HCT116 (cell line): ENCODE measurements around the gene SLC10A3. TPM values are rescaled to one million over a fixed set of nuclear protein-coding genes. Genes with fewer than 3 reads are reported as not detected.

ENCODE experiments used
- ATAC-seq: fragments of 200-7000 bp; cut with Tn5 transposase; 2 replicates; pipeline ENCODE4 v1.9.1; 2020; ENCODE audit warnings: mild to moderate bottlenecking, moderate library complexity
- BruUV-seq: library from RNA; stranded (reverse); fragments of 400-500 nt; replicated peaks from 2 replicates; lab custom pipeline; 2021; lab: Mats Ljungman, UMichigan
- CTCF ChIA-PET: fragments of 300-600 bp; sonication (Branson Sonifier 250); formaldehyde crosslinking; loops from one replicate; lab custom pipeline; 2021; ENCODE audit warnings: antibody characterized with exemption; lab: Charles Lee
- POLR2A ChIA-PET: fragments of 300-600, 350-600 bp; sonication (Branson Sonifier 250); formaldehyde crosslinking; loops from one replicate; lab custom pipeline; 2021; ENCODE audit warnings: antibody characterized with exemption; lab: Charles Lee
- RAD21 ChIA-PET, 2 experiments: fragments of 300-600 bp; sonication (Branson Sonifier 250); formaldehyde crosslinking; loops; one replicate each; lab custom pipeline; 2023; ENCODE audit warnings: low total read pairs in 2 of 2; ENCODE audit not compliant: uncharacterized antibody in 2 of 2, unreplicated experiment in 2 of 2, low non-redundant PET in 1 of 2; lab: Charles Lee
- DNase-seq: peaks from one replicate; pipeline ENCODE4 v3.0.0-alpha.2; 2010; ENCODE audit warnings: low read depth, low spot score
- H2AFZ ChIP-seq: fragments of 200-600 bp; shearing (Covaris generic), sonication (generic); 2 replicates; pipeline ENCODE4 v1.6.1; 2017; ENCODE audit warnings: low read depth, mixed run types, mixed read lengths, antibody characterized with exemption, low read length; ENCODE audit not compliant: poor library complexity, severe bottlenecking
- H3K27ac ChIP-seq: 2 replicates; pipeline ENCODE4 v1.5.1; 2012; ENCODE audit warnings: low read depth, low read length
- H3K27me3 ChIP-seq: fragments of 200-600 bp; sonication (generic); 2 replicates; pipeline ENCODE4 v1.6.1; 2016; ENCODE audit warnings: mixed run types, low read length, mixed read lengths; ENCODE audit not compliant: insufficient read depth
- H3K36me3 ChIP-seq, 2 experiments: fragments of 200-500 bp in 1 of 2; fragments of 200-600 bp in 1 of 2; sonication (Bioruptor generic) in 1 of 2; sonication (generic) in 1 of 2; 2 replicates each; pipeline versions ENCODE4 v1.5.1 to v1.6.1; 2014 to 2016; ENCODE audit warnings: low read length in 2 of 2, inconsistent platforms in 1 of 2, mixed read lengths in 1 of 2, mixed run types in 1 of 2; ENCODE audit not compliant: insufficient read depth in 2 of 2, control insufficient read depth in 1 of 2
- H3K4me1 ChIP-seq, 2 experiments: fragments of 200-600 bp in 1 of 2; sonication (generic) in 1 of 2; 2 replicates each; pipeline versions ENCODE4 v1.5.1 to v1.6.1; 2012 to 2017; ENCODE audit warnings: low read length in 2 of 2, inconsistent platforms in 1 of 2, mild to moderate bottlenecking in 1 of 2, mixed read lengths in 1 of 2, mixed run types in 1 of 2, moderate library complexity in 1 of 2; ENCODE audit not compliant: insufficient read depth in 2 of 2, control insufficient read depth in 1 of 2
- H3K4me2 ChIP-seq: fragments of 200-600 bp; sonication (generic); 2 replicates; pipeline ENCODE4 v1.6.1; 2017; ENCODE audit warnings: mixed run types, low read length, mixed read lengths
- H3K4me3 ChIP-seq, 2 experiments: fragments of 200-600 bp in 1 of 2; sonication (generic) in 1 of 2; replicated peaks in 1 of 2; 2 replicates each; pipeline ENCODE4 v1.5.1; 2011 to 2016; ENCODE audit warnings: low read length in 2 of 2, control low read depth in 1 of 2, low read depth in 1 of 2, mild to moderate bottlenecking in 1 of 2, mixed read lengths in 1 of 2, mixed run types in 1 of 2
- H3K79me2 ChIP-seq: fragments of 200-600 bp; sonication (generic); 2 replicates; pipeline ENCODE4 v1.6.1; 2017; ENCODE audit warnings: mild to moderate bottlenecking, mixed run types, low read length, moderate library complexity, mixed read lengths; ENCODE audit not compliant: insufficient read depth
- H3K9ac ChIP-seq: fragments of 200-600 bp; sonication (generic); 2 replicates; pipeline ENCODE4 v1.6.1; 2016; ENCODE audit warnings: low read length, mixed read lengths
- H3K9me2 ChIP-seq: fragments of 200-600 bp; sonication (generic), shearing (Covaris generic); 2 replicates; pipeline ENCODE4 v1.6.1; 2017; ENCODE audit warnings: mixed run types, mild to moderate bottlenecking, moderate library complexity; ENCODE audit not compliant: insufficient read depth
- H3K9me3 ChIP-seq, 2 experiments: fragments of 200-500 bp in 1 of 2; fragments of 200-600 bp in 1 of 2; sonication (Bioruptor generic) in 1 of 2; sonication (generic) in 1 of 2; 2 replicates each; pipeline ENCODE4 v1.6.1; 2014 to 2017; ENCODE audit warnings: low read length in 2 of 2, mixed read lengths in 2 of 2, inconsistent platforms in 1 of 2, low read depth in 1 of 2, mild to moderate bottlenecking in 1 of 2, mixed run types in 1 of 2, moderate library complexity in 1 of 2; ENCODE audit not compliant: control insufficient read depth in 1 of 2, insufficient read depth in 1 of 2
- H4K20me1 ChIP-seq: fragments of 200-600 bp; sonication (generic), shearing (Covaris generic); 2 replicates; pipeline ENCODE4 v1.6.1; 2017; ENCODE audit warnings: mixed run types, mild to moderate bottlenecking, moderate library complexity; ENCODE audit not compliant: insufficient read depth
- EGR1 ChIP-seq: IDR thresholded peaks from 2 replicates; pipeline ENCODE4 v1.6.1; 2012; ENCODE audit warnings: low read depth
- ELF1 ChIP-seq: IDR thresholded peaks from 2 replicates; pipeline ENCODE4 v1.6.1; 2012; ENCODE audit warnings: low read depth, borderline replicate concordance
- EZH2phosphoT487 ChIP-seq: fragments of 200-600 bp; IDR thresholded peaks from 2 replicates; pipeline ENCODE4 v1.6.1; 2018; ENCODE audit warnings: antibody characterized with exemption, borderline replicate concordance
- POLR2AphosphoS5 ChIP-seq: IDR thresholded peaks from 2 replicates; pipeline ENCODE4 v1.6.1; 2011; ENCODE audit warnings: mild to moderate bottlenecking, low read depth, low read length, moderate library complexity
- RAD21 ChIP-seq: IDR thresholded peaks from 2 replicates; pipeline ENCODE4 v1.6.1; 2012; ENCODE audit warnings: low read depth, mild to moderate bottlenecking
- SP1 ChIP-seq: IDR thresholded peaks from 2 replicates; pipeline ENCODE4 v1.6.1; 2012; ENCODE audit warnings: low read depth
- TCF7L2 ChIP-seq: IDR thresholded peaks from 2 replicates; pipeline ENCODE4 v1.7.0; 2011; ENCODE audit warnings: borderline replicate concordance, inconsistent platforms; ENCODE audit not compliant: insufficient read depth, insufficient read length; ENCODE audit errors: extremely low read depth
- YY1 ChIP-seq: IDR thresholded peaks from 2 replicates; pipeline ENCODE4 v1.6.1; 2011; ENCODE audit warnings: low read length, low read depth, moderate library complexity, mild to moderate bottlenecking; ENCODE audit not compliant: insufficient replicate concordance; ENCODE audit errors: extremely low read depth
- ZBTB33 ChIP-seq: IDR thresholded peaks from 2 replicates; pipeline ENCODE4 v1.6.1; 2011; ENCODE audit warnings: mild to moderate bottlenecking, low read length, moderate library complexity; ENCODE audit not compliant: insufficient replicate concordance; ENCODE audit errors: extremely low read depth
- intact Hi-C: fragments of 100-400 bp; cut with micrococcal nuclease; formaldehyde crosslinking; loops from 2 replicates; pipeline ENCODE4 v1.10.0; 2022
- total RNA-seq: library from RNA; stranded (reverse); gene quantifications from one replicate; pipeline ENCODE4 v1.2.1, GENCODE V29; 2021; ENCODE audit not compliant: unreplicated experiment
- TF ChIP-seq, protein P1 (sequence below): IDR thresholded peaks from 2 replicates; pipeline ENCODE4 v1.6.1; 2012; ENCODE audit warnings: low read depth
- TF ChIP-seq, protein P2 (sequence below): IDR thresholded peaks from 2 replicates; pipeline ENCODE4 v1.6.1; 2012

Gene SLC10A3
- total RNA-seq, 1 experiment from 2014 or later: 16.2 TPM

GRCh38 chrX:154515090-154515965 lies 24.9 kb upstream of the SLC10A3 start:
- BruUV-seq: TSS peak; percentile 62
- H3K4me1 ChIP-seq: peaks cover 5 to 10% of the 10 kb centered on the region in 2 experiments; a peak in 3 of 4 replicates
- no peaks in the 10 kb centered on the region for H3K27me3 ChIP-seq
- H3K36me3 ChIP-seq: no peaks in the 10 kb centered on the region
- H4K20me1 ChIP-seq: no peaks in the 10 kb centered on the region
- peak overlapping the region; percentile 84 for H3K4me2 ChIP-seq
- intact Hi-C loops: no loop called here
- H3K27ac ChIP-seq: peak overlapping the region; percentile 79
- H2AFZ ChIP-seq: no peak overlapping the region
- RAD21 ChIA-PET: no interaction called here
- H3K9me2 ChIP-seq: no peaks in the 10 kb centered on the region
- POLR2A ChIA-PET: interaction anchor here (1.0 kb wide), 1 partner anchor 25 kb away, joined by 3 read pairs; the partner anchor contains the start of gene SLC10A3
- H3K9ac ChIP-seq: peak overlapping the region; percentile 72
- no peaks in the 10 kb centered on the region for H3K9me3 ChIP-seq
- H3K4me3 ChIP-seq: peak overlapping the region; percentile 65 to 70
- CTCF ChIA-PET: no interaction called here
- ATAC-seq (peak; percentile 22; the same call in 1 of the 2 replicates), DNase-seq (no peak)
- H3K79me2 ChIP-seq: no peaks in the 10 kb centered on the region
- TF ChIP-seq, protein P1, sequence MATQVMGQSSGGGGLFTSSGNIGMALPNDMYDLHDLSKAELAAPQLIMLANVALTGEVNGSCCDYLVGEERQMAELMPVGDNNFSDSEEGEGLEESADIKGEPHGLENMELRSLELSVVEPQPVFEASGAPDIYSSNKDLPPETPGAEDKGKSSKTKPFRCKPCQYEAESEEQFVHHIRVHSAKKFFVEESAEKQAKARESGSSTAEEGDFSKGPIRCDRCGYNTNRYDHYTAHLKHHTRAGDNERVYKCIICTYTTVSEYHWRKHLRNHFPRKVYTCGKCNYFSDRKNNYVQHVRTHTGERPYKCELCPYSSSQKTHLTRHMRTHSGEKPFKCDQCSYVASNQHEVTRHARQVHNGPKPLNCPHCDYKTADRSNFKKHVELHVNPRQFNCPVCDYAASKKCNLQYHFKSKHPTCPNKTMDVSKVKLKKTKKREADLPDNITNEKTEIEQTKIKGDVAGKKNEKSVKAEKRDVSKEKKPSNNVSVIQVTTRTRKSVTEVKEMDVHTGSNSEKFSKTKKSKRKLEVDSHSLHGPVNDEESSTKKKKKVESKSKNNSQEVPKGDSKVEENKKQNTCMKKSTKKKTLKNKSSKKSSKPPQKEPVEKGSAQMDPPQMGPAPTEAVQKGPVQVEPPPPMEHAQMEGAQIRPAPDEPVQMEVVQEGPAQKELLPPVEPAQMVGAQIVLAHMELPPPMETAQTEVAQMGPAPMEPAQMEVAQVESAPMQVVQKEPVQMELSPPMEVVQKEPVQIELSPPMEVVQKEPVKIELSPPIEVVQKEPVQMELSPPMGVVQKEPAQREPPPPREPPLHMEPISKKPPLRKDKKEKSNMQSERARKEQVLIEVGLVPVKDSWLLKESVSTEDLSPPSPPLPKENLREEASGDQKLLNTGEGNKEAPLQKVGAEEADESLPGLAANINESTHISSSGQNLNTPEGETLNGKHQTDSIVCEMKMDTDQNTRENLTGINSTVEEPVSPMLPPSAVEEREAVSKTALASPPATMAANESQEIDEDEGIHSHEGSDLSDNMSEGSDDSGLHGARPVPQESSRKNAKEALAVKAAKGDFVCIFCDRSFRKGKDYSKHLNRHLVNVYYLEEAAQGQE: no peak
- TF ChIP-seq TCF7L2: no peak
- no peak for TF ChIP-seq RAD21
- TF ChIP-seq YY1: no peak
- TF ChIP-seq, protein P2, sequence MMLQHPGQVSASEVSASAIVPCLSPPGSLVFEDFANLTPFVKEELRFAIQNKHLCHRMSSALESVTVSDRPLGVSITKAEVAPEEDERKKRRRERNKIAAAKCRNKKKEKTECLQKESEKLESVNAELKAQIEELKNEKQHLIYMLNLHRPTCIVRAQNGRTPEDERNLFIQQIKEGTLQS: no peak
- TF ChIP-seq POLR2AphosphoS5: no peak
- TF ChIP-seq EGR1: no peak
- TF ChIP-seq SP1: no peak
- no peak for TF ChIP-seq EZH2phosphoT487
- TF ChIP-seq ELF1: no peak
- TF ChIP-seq ZBTB33: no peak
- TF ChIP-seq, all 23 proteins: peak for 0
